Measurements from ENCODE around the gene PRDX5.

The PRDX5 gene

DNA sequence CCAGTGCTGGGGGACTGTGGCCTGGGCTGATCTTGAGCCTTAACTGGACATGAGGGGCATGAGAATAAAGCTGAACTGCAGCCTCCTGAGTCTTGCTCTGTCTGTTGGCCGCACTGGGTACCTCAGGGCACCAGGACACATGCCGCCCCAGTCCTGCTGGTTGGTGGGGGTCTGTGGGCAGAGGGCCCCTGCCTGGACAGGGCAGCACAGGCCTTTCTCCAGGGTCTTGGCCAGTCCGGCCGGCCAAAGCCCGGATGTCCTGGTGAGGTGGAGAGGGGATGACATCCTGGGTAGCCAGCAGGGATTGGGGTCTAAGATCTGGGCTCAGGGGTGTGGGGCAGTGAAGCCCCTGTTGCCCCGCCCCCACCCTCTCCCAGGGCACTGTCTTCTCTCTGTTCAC, 39.5 kb downstream of the PRDX5 start:
- DNase-seq (no peak), ATAC-seq (replicated peaks) (no peak)
- H3K36me3 Mint-ChIP-seq (ENCODE audit: insufficient read depth): peaks cover 20% of the 10 kb centered on the region
- no peaks in the 10 kb centered on the region for H3K27me3 Mint-ChIP-seq
- H3K4me1 Mint-ChIP-seq (ENCODE audit: low read depth in 2 of 2): peaks cover 22 to 30% of the 10 kb centered on the region in 2 donors
- H3K4me3 Mint-ChIP-seq: peak overlapping the region; percentile 77 to 93
- H3K9me3 Mint-ChIP-seq: no peaks in the 10 kb centered on the region
- H3K27ac Mint-ChIP-seq: peak overlapping the region in 1 of 2 donors; percentile 83

- H3K27ac Mint-ChIP-seq: peak overlapping the region in 1 of 2 donors; percentile 83
- DNase-seq (no peak), ATAC-seq (replicated peaks) (peak; percentile 31)
- peaks cover 24% of the 10 kb centered on the region for H3K36me3 Mint-ChIP-seq (ENCODE audit: insufficient read depth)
- no peaks in the 10 kb centered on the region for H3K9me3 Mint-ChIP-seq
- H3K27me3 Mint-ChIP-seq: no peaks in the 10 kb centered on the region
- H3K4me1 Mint-ChIP-seq (ENCODE audit: low read depth in 2 of 2): peaks cover 22 to 30% of the 10 kb centered on the region in 2 donors
- peak overlapping the region; percentile 77 to 93 for H3K4me3 Mint-ChIP-seq
Observed at GRCh38 chr11:64357904-64358535, 40.1 kb downstream of the PRDX5 start.

DNA sequence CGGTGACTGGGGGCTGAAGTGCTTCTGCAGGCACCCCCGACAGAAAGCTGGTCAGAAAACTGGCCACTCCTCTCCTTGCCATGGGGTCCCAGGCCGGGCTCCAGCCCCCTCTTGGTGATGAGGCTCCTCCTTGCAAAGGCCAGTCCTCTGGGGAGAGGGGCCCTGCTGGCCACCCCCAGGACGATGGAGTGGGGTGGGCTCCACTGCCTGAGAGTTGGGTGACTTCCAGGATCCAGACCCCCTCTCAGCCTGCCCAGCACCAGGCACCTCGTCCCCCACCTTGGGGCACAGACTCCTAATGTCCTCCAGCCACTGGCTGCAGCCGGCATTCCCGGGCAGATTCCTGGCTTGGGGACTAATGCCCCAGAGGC, 40.6 kb downstream of the PRDX5 start:
- H3K4me3 Mint-ChIP-seq: peak overlapping the region; percentile 77 to 93
- no peaks in the 10 kb centered on the region for H3K9me3 Mint-ChIP-seq
- ATAC-seq (replicated peaks): no peak
- peak overlapping the region in 1 of 2 donors; percentile 83 for H3K27ac Mint-ChIP-seq
- H3K36me3 Mint-ChIP-seq (ENCODE audit: insufficient read depth): peaks cover 26% of the 10 kb centered on the region
- DNase-seq: no peak
- no peaks in the 10 kb centered on the region for H3K27me3 Mint-ChIP-seq
- peaks cover 22 to 30% of the 10 kb centered on the region in 2 donors for H3K4me1 Mint-ChIP-seq (ENCODE audit: low read depth in 2 of 2)

- Mint-ChIP-seq H3K27me3 (no peaks in the 10 kb centered on the region), H3K4me1 (ENCODE audit: low read depth in 2 of 2) (peaks cover 22 to 30% of the 10 kb centered on the region in 2 donors), H3K27ac (peak within 1 kb of the TSS; percentile 69 to 86), H3K4me3 (peak within 1 kb of the TSS; percentile 93), H3K9me3 (no peaks in the 10 kb centered on the region), H3K36me3 (ENCODE audit: insufficient read depth) (peaks cover 31% of the 10 kb centered on the region)
- ATAC-seq (replicated peaks) (peak; percentile 88), DNase-seq (peak in 2 of 3 experiments; percentile 39 to 42)
Observed at GRCh38 chr11:64358907-64359711, 41.2 kb downstream of the PRDX5 start, which contains the start of gene RPS6KA4. RPS6KA4 (plus strand) TSS chr11:64359162; CDS start chr11:64359236, 74 bp downstream.

GRCh38 chr11:64359712-64360445, 42.0 kb downstream of the PRDX5 start:
- ATAC-seq (replicated peaks): peak; percentile 9
- H3K4me1 Mint-ChIP-seq (ENCODE audit: low read depth in 2 of 2): peaks cover 22 to 34% of the 10 kb centered on the region in 2 donors

DNA sequence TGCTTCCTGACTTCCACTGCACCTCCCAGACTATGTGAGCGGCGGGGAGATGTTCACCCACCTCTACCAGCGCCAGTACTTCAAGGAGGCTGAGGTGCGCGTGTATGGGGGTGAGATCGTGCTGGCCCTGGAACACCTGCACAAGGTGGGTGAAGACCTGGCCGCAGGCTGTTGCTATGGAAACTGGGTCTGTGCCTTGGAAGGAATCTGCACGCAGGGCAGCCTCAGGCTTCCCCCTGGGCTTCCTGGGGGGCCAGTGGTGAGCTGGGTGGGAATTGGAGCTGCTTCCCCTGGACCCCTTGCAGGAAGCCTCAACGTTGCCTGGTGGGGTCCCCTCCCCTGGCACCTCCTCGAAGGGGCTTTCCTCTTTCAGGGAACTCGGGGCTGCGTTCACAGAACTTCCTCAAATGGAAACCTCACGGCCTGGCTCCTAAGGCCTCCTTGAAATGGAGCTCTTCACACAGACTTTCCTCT, 42.6 kb downstream of the PRDX5 start:
- ATAC-seq (replicated peaks): no peak
- Mint-ChIP-seq H3K36me3 (ENCODE audit: insufficient read depth) (peaks cover 40% of the 10 kb centered on the region), H3K9me3 (no peaks in the 10 kb centered on the region), H3K27ac (peak overlapping the region; percentile 69 to 86), H3K27me3 (no peaks in the 10 kb centered on the region), H3K4me3 (peak overlapping the region; percentile 93), H3K4me1 (ENCODE audit: low read depth in 2 of 2) (peaks cover 22 to 34% of the 10 kb centered on the region in 2 donors)
- no peak for DNase-seq

More at GRCh38 chr11:64359712-64360445, 42.0 kb downstream of the PRDX5 start:
- H3K27me3 Mint-ChIP-seq: no peaks in the 10 kb centered on the region
- H3K9me3 Mint-ChIP-seq: no peaks in the 10 kb centered on the region
- peak overlapping the region; percentile 93 for H3K4me3 Mint-ChIP-seq
- no peak for DNase-seq
- peaks cover 34% of the 10 kb centered on the region for H3K36me3 Mint-ChIP-seq (ENCODE audit: insufficient read depth)
- peak overlapping the region; percentile 69 to 86 for H3K27ac Mint-ChIP-seq

- H3K36me3 Mint-ChIP-seq (ENCODE audit: insufficient read depth): peaks cover 50% of the 10 kb centered on the region
- peak overlapping the region in 1 of 2 donors; percentile 93 for H3K4me3 Mint-ChIP-seq
- ATAC-seq (replicated peaks) (no peak), DNase-seq (no peak)
- H3K9me3 Mint-ChIP-seq: no peaks in the 10 kb centered on the region
- H3K27ac Mint-ChIP-seq: no peak overlapping the region
- peaks cover 18 to 30% of the 10 kb centered on the region in 2 donors for H3K4me1 Mint-ChIP-seq (ENCODE audit: low read depth in 2 of 2)
- no peaks in the 10 kb centered on the region for H3K27me3 Mint-ChIP-seq
Observed at GRCh38 chr11:64361659-64362058, 43.7 kb downstream of the PRDX5 start.

DNA sequence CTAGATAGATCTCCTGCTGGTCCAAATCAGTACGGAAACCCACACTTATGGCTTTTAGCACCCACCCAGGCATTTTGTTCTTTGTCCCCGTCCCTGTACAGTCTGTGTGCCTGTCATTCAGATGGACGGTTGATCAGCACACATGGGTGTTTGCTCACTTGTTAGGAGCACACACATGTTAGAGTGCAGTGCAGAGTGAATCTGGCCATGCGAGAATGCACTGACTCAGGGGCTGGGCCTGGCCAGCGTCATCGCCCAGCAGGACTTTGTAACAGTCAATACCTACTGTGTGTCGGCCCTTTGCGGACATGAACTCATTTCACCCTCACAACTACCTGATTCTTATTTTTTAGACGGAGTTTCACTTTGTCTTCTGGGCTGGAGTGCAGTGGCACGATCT, 44.4 kb downstream of the PRDX5 start:
- Mint-ChIP-seq H3K36me3 (ENCODE audit: insufficient read depth) (peaks cover 52% of the 10 kb centered on the region), H3K4me1 (ENCODE audit: low read depth in 2 of 2) (peaks cover 18 to 28% of the 10 kb centered on the region in 2 donors), H3K4me3 (no peak overlapping the region), H3K27ac (peak overlapping the region in 1 of 2 donors; percentile 13), H3K27me3 (no peaks in the 10 kb centered on the region), H3K9me3 (no peaks in the 10 kb centered on the region)
- DNase-seq (no peak), ATAC-seq (replicated peaks) (no peak)

DNA sequence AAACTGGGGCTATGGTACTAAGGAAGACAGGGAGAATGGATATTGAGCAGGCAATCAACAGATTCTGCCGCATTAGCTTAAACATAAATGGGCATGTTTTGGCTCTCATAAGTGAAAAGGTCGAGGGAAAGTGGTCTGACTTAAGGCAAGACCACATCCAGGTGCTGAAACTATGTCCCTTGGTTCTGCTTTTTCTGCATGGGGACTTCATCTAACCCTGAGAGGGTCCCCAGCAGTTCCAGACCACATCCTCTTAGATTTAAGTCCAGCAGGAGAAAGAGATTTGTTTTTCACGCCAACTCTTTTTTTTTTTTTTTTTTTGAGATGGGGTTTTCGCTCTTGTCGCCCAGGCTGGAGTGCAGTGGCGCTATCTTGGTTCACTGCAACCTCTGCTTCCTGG, 46.5 kb downstream of the PRDX5 start:
- H3K4me3 Mint-ChIP-seq: no peak overlapping the region
- H3K27ac Mint-ChIP-seq: peak overlapping the region in 1 of 2 donors; percentile 77
- H3K27me3 Mint-ChIP-seq: no peaks in the 10 kb centered on the region
- DNase-seq: no peak
- H3K4me1 Mint-ChIP-seq (ENCODE audit: low read depth in 2 of 2): peaks cover 11 to 20% of the 10 kb centered on the region in 2 donors
- H3K36me3 Mint-ChIP-seq (ENCODE audit: insufficient read depth): peaks cover 67% of the 10 kb centered on the region
- no peaks in the 10 kb centered on the region for H3K9me3 Mint-ChIP-seq
- ATAC-seq (replicated peaks): no peak

GRCh38 chr11:64364911-64365310, 47.0 kb downstream of the PRDX5 start:
- H3K4me3 Mint-ChIP-seq: no peak overlapping the region
- no peak for ATAC-seq (replicated peaks)
- no peak for DNase-seq
- peaks cover 6 to 15% of the 10 kb centered on the region in 2 donors for H3K4me1 Mint-ChIP-seq (ENCODE audit: low read depth in 2 of 2)
- no peaks in the 10 kb centered on the region for H3K9me3 Mint-ChIP-seq
- H3K27me3 Mint-ChIP-seq: no peaks in the 10 kb centered on the region
- peaks cover 67% of the 10 kb centered on the region for H3K36me3 Mint-ChIP-seq (ENCODE audit: insufficient read depth)
- no peak overlapping the region for H3K27ac Mint-ChIP-seq

- Mint-ChIP-seq H3K27ac (no peak overlapping the region), H3K4me3 (no peak overlapping the region), H3K4me1 (ENCODE audit: low read depth in 2 of 2) (peaks cover 0 to 4% of the 10 kb centered on the region in 2 donors), H3K27me3 (no peaks in the 10 kb centered on the region), H3K36me3 (ENCODE audit: insufficient read depth) (peaks cover 76% of the 10 kb centered on the region), H3K9me3 (no peaks in the 10 kb centered on the region)
- DNase-seq (no peak), ATAC-seq (replicated peaks) (no peak)
Observed at GRCh38 chr11:64366751-64367150, 48.8 kb downstream of the PRDX5 start.

DNA sequence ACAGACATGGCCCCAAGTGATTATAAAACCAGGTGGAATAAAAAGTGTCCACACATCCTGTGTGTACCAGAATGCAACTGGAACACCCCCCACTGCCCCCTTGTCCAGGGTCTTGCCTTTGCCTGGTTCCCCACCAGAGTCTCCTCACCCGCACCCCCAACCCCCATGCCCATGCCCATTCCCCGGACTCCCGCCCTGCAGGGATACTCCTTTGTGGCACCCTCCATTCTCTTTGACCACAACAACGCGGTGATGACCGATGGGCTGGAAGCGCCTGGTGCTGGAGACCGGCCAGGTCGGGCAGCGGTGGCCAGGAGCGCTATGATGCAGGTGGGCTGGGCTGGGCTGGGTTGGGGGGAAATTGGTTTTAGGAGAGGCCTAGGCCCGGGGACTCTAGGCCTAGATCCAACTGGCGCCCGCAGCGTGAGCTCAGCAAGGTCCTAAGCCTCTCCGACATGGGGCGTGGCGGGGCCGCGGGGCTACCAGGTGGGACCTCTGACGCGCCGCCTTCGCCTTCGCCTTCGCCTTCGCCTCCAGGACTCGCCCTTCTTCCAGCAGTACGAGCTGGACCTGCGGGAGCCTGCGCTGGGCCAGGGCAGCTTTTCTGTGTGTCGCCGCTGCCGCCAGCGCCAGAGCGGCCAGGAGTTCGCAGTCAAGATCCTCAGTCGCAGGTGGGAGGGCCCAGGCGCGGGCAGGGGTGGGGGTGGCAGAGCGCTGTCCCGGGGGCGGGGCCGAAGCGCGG, 50.2 kb downstream of the PRDX5 start:
- DNase-seq (no peak), ATAC-seq (replicated peaks) (no peak)
- Mint-ChIP-seq H3K4me3 (no peak overlapping the region), H3K4me1 (ENCODE audit: low read depth in 2 of 2) (peaks cover 3 to 4% of the 10 kb centered on the region in 2 donors), H3K9me3 (no peaks in the 10 kb centered on the region), H3K27ac (no peak overlapping the region), H3K27me3 (no peaks in the 10 kb centered on the region), H3K36me3 (ENCODE audit: insufficient read depth) (peaks cover 69% of the 10 kb centered on the region)

DNA sequence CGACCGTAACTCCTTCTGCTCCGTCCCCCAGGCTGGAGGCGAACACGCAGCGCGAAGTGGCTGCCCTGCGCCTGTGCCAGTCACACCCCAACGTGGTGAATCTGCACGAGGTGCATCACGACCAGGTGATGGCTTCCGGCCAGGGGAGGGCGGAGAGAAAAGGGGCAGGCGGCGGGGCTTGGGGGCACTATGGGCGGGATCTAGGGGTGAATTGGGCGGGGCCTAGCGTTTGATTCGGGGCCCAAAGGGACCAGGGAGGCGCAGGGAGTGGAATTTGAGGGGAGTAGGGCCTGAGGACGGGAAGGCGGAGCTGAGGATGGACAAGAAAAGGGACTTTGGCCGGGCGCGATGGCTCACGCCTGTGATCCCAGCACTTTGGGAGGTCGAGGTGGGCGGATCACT, 50.8 kb downstream of the PRDX5 start:
- DNase-seq (no peak), ATAC-seq (replicated peaks) (no peak)
- H3K27ac Mint-ChIP-seq: no peak overlapping the region
- H3K4me1 Mint-ChIP-seq (ENCODE audit: low read depth in 2 of 2): peaks cover 3 to 4% of the 10 kb centered on the region in 2 donors
- H3K4me3 Mint-ChIP-seq: no peak overlapping the region
- H3K9me3 Mint-ChIP-seq: no peaks in the 10 kb centered on the region
- no peaks in the 10 kb centered on the region for H3K27me3 Mint-ChIP-seq
- peaks cover 64% of the 10 kb centered on the region for H3K36me3 Mint-ChIP-seq (ENCODE audit: insufficient read depth)
